GM12873 (cell line): Measurements from ENCODE around the gene HPCAL1.

Experiments used
- CTCF ChIP-seq: IDR thresholded peaks from 2 replicates; pipeline ENCODE4 v1.5.1; 2012; ENCODE audit warnings: low read depth, mild to moderate bottlenecking, moderate library complexity, low read length, control low read depth; ENCODE audit not compliant: insufficient read depth; ENCODE audit errors: missing control alignments

The HPCAL1 gene

GRCh38 chr2:10278029-10278762 is 24.5 kb upstream of the HPCAL1 start:
- no peak for TF ChIP-seq CTCF

- TF ChIP-seq CTCF: no peak
Observed at GRCh38 chr2:10278763-10279471, 23.8 kb upstream of the HPCAL1 start.

GRCh38 chr2:10279472-10279870 is 23.2 kb upstream of the HPCAL1 start:
- TF ChIP-seq CTCF: no peak

GRCh38 chr2:10279946-10280463 is 22.7 kb upstream of the HPCAL1 start:
- TF ChIP-seq CTCF: no peak

- no peak for TF ChIP-seq CTCF
Observed at GRCh38 chr2:10281891-10282290, 20.8 kb upstream of the HPCAL1 start.

- TF ChIP-seq CTCF: no peak
Observed at GRCh38 chr2:10282611-10283105, 20.0 kb upstream of the HPCAL1 start.

- TF ChIP-seq CTCF: no peak
Observed at GRCh38 chr2:10283106-10284062, 19.3 kb upstream of the HPCAL1 start.
